ENCODE data around the gene ATRAID. TPM values are rescaled to one million over a fixed set of nuclear protein-coding genes. Genes with fewer than 3 reads are reported as not detected.

Gene ATRAID
- total RNA-seq (100 to 1,000 TPM; 103 to 198 TPM), polyA plus RNA-seq (ENCODE audit: insufficient read length in 2 of 2) (100 to 1,000 TPM in 1 of 2 donors, 10 to 100 TPM in 1; 93.3 to 110 TPM)
- long read RNA-seq, donor 1, transcript ATRAID-204 (2 exons, 561 nt): minor isoform, 11 of 92 reads
- long read RNA-seq, donor 1, transcript ATRAID-201 (7 exons, 1,240 nt): major isoform, 54 of 92 reads
- long read RNA-seq, donor 1, transcript ATRAID-202 (7 exons, 1,059 nt): minor isoform, 18 of 92 reads
- long read RNA-seq, donor 1, partial matches to known transcripts: 7 of 92 reads
- long read RNA-seq, donor 1, other reads (novel, unspliced or antisense): 0 of 92 reads
- long read RNA-seq, donor 2, transcript ATRAID-201 (7 exons, 1,240 nt): major isoform, 27 of 34 reads
- long read RNA-seq, donor 2, partial matches to known transcripts: 0 of 34 reads
- long read RNA-seq, donor 2, other reads (novel, unspliced or antisense): 0 of 34 reads
- long read RNA-seq, donor 3, transcript ATRAID-201 (7 exons, 1,240 nt): major isoform, 19 of 27 reads
- long read RNA-seq, donor 3, partial matches to known transcripts: 0 of 27 reads
- long read RNA-seq, donor 3, other reads (novel, unspliced or antisense): 0 of 27 reads
- long read RNA-seq, donor 4, transcript ATRAID-201 (7 exons, 1,240 nt): major isoform, 109 of 174 reads
- long read RNA-seq, donor 4, transcript ATRAID-202 (7 exons, 1,059 nt): minor isoform, 27 of 174 reads
- long read RNA-seq, donor 4, transcript ATRAID-204 (2 exons, 561 nt): minor isoform, 14 of 174 reads
- long read RNA-seq, donor 4, partial matches to known transcripts: 23 of 174 reads
- long read RNA-seq, donor 4, other reads (novel, unspliced or antisense): 0 of 174 reads

- peaks cover 20% of the 10 kb centered on the region for H3K4me1 ChIP-seq (ENCODE audit: control insufficient read depth, insufficient read depth, low read length)
- peak within 1 kb of the TSS; percentile 95 for H3K27ac ChIP-seq (ENCODE audit: low read depth, low read length)
- peak within 1 kb of the TSS; percentile 86 for H3K4me3 ChIP-seq (ENCODE audit: low read depth, low read length)
- peak; percentile 78 to 96 (median 84) for DNase-seq (ENCODE audit: low read depth in 4 of 6, low spot score in 6 of 6)
- peaks cover 16% of the 10 kb centered on the region for H3K36me3 ChIP-seq (ENCODE audit: control insufficient read depth, insufficient read depth, low read length)
- H3K27me3 ChIP-seq (ENCODE audit: control insufficient read depth, insufficient read depth, low read length): no peaks in the 10 kb centered on the region
- H3K9me3 ChIP-seq (ENCODE audit: control insufficient read depth, insufficient read depth, low read length): no peaks in the 10 kb centered on the region
- under 1% methylated on average over 72 of the region's 73 CpGs for WGBS (ENCODE audit: insufficient coverage)
These were observed at the start of gene ATRAID, which contains the start of gene SLC5A6 for GRCh38 chr2:27211943-27212625. Gene ATRAID, plus strand, starts transcription at chr2:27212041. Its CDS starts 328 bp downstream, at chr2:27212369. Gene SLC5A6, minus strand, starts transcription at chr2:27212268. Its CDS starts 4,618 bp downstream, at chr2:27207650.

GRCh38 chr2:27162151-27163121 lies 49.4 kb upstream of the ATRAID start:
- H3K36me3 ChIP-seq (ENCODE audit: control insufficient read depth, insufficient read depth, low read length): no peaks in the 10 kb centered on the region
- no peaks in the 10 kb centered on the region for H3K9me3 ChIP-seq (ENCODE audit: control insufficient read depth, insufficient read depth, low read length)
- no peak overlapping the region for H3K27ac ChIP-seq (ENCODE audit: low read depth, low read length)
- no peak overlapping the region for H3K4me3 ChIP-seq (ENCODE audit: low read depth, low read length)
- H3K27me3 ChIP-seq (ENCODE audit: control insufficient read depth, insufficient read depth, low read length): no peaks in the 10 kb centered on the region
- WGBS (ENCODE audit: insufficient coverage): 92% methylated on average over 12 of the region's 15 CpGs
- H3K4me1 ChIP-seq (ENCODE audit: control insufficient read depth, insufficient read depth, low read length): no peaks in the 10 kb centered on the region
- no peak for DNase-seq (ENCODE audit: low read depth in 4 of 6, low spot score in 6 of 6)

- DNase-seq (ENCODE audit: low read depth in 4 of 6, low spot score in 6 of 6): no peak
- H3K27me3 ChIP-seq (ENCODE audit: control insufficient read depth, insufficient read depth, low read length): peaks cover 5% of the 10 kb centered on the region
- H3K36me3 ChIP-seq (ENCODE audit: control insufficient read depth, insufficient read depth, low read length): no peaks in the 10 kb centered on the region
- WGBS (ENCODE audit: insufficient coverage): 89% methylated on average over 7 of the region's 8 CpGs
- no peaks in the 10 kb centered on the region for H3K9me3 ChIP-seq (ENCODE audit: control insufficient read depth, insufficient read depth, low read length)
- H3K27ac ChIP-seq (ENCODE audit: low read depth, low read length): no peak overlapping the region
- H3K4me3 ChIP-seq (ENCODE audit: low read depth, low read length): no peak overlapping the region
- H3K4me1 ChIP-seq (ENCODE audit: control insufficient read depth, insufficient read depth, low read length): peaks cover 5% of the 10 kb centered on the region
These were observed 46.7 kb upstream of the ATRAID start for GRCh38 chr2:27164960-27165763.

- peaks cover 5% of the 10 kb centered on the region for H3K27me3 ChIP-seq (ENCODE audit: control insufficient read depth, insufficient read depth, low read length)
- H3K4me3 ChIP-seq (ENCODE audit: low read depth, low read length): no peak overlapping the region
- WGBS (ENCODE audit: insufficient coverage): 100% methylated on average over 1 of the region's 6 CpGs
- H3K4me1 ChIP-seq (ENCODE audit: control insufficient read depth, insufficient read depth, low read length): peaks cover 11% of the 10 kb centered on the region
- no peaks in the 10 kb centered on the region for H3K9me3 ChIP-seq (ENCODE audit: control insufficient read depth, insufficient read depth, low read length)
- DNase-seq (ENCODE audit: low read depth in 4 of 6, low spot score in 6 of 6): no peak
- H3K27ac ChIP-seq (ENCODE audit: low read depth, low read length): no peak overlapping the region
- no peaks in the 10 kb centered on the region for H3K36me3 ChIP-seq (ENCODE audit: control insufficient read depth, insufficient read depth, low read length)
These were observed 41.1 kb upstream of the ATRAID start for GRCh38 chr2:27170581-27171337.

- no peak for DNase-seq (ENCODE audit: low read depth in 4 of 6, low spot score in 6 of 6)
These were observed 40.4 kb upstream of the ATRAID start for GRCh38 chr2:27171351-27171848.

GRCh38 chr2:27174638-27175037 lies 37.2 kb upstream of the ATRAID start:
- DNase-seq (ENCODE audit: low read depth in 4 of 6, low spot score in 6 of 6): peak in 2 of 6 donors; percentile 26 to 31
- H3K27ac ChIP-seq (ENCODE audit: low read depth, low read length): no peak overlapping the region
- H3K4me1 ChIP-seq (ENCODE audit: control insufficient read depth, insufficient read depth, low read length): peaks cover 10% of the 10 kb centered on the region
- H3K36me3 ChIP-seq (ENCODE audit: control insufficient read depth, insufficient read depth, low read length): no peaks in the 10 kb centered on the region
- 56% methylated on average over 6 of the region's 6 CpGs for WGBS (ENCODE audit: insufficient coverage)
- H3K27me3 ChIP-seq (ENCODE audit: control insufficient read depth, insufficient read depth, low read length): peaks cover 5% of the 10 kb centered on the region
- no peak overlapping the region for H3K4me3 ChIP-seq (ENCODE audit: low read depth, low read length)
- no peaks in the 10 kb centered on the region for H3K9me3 ChIP-seq (ENCODE audit: control insufficient read depth, insufficient read depth, low read length)

More at GRCh38 chr2:27171351-27171848, 40.4 kb upstream of the ATRAID start:
- Histone ChIP-seq H3K27me3 (ENCODE audit: control insufficient read depth, insufficient read depth, low read length) (peaks cover 5% of the 10 kb centered on the region), H3K36me3 (ENCODE audit: control insufficient read depth, insufficient read depth, low read length) (no peaks in the 10 kb centered on the region), H3K27ac (ENCODE audit: low read depth, low read length) (no peak overlapping the region), H3K4me1 (ENCODE audit: control insufficient read depth, insufficient read depth, low read length) (peaks cover 11% of the 10 kb centered on the region), H3K4me3 (ENCODE audit: low read depth, low read length) (no peak overlapping the region), H3K9me3 (ENCODE audit: control insufficient read depth, insufficient read depth, low read length) (no peaks in the 10 kb centered on the region)
- 86% methylated on average over 6 of the region's 8 CpGs for WGBS (ENCODE audit: insufficient coverage)

- Histone ChIP-seq H3K36me3 (ENCODE audit: control insufficient read depth, insufficient read depth, low read length) (no peaks in the 10 kb centered on the region), H3K4me1 (ENCODE audit: control insufficient read depth, insufficient read depth, low read length) (peaks cover 4% of the 10 kb centered on the region), H3K27me3 (ENCODE audit: control insufficient read depth, insufficient read depth, low read length) (no peaks in the 10 kb centered on the region), H3K27ac (ENCODE audit: low read depth, low read length) (no peak overlapping the region), H3K4me3 (ENCODE audit: low read depth, low read length) (no peak overlapping the region), H3K9me3 (ENCODE audit: control insufficient read depth, insufficient read depth, low read length) (no peaks in the 10 kb centered on the region)
- no peak for DNase-seq (ENCODE audit: low read depth in 4 of 6, low spot score in 6 of 6)
- WGBS (ENCODE audit: insufficient coverage): 85% methylated on average over 4 of the region's 8 CpGs
These were observed 36.5 kb upstream of the ATRAID start for GRCh38 chr2:27175330-27175729.
